GM18505 (cell line): ENCODE results near the gene SCD.
A peak's percentile ranks its signal among the peaks of the same experiment; 100 is the strongest.

Experiments
- ATAC-seq: cut with Tn5 transposase; IDR thresholded peaks from one replicate; pipeline ENCODE4 v1.9.1; 2021; ENCODE audit not compliant: unreplicated experiment
- POLR2A ChIP-seq: IDR thresholded peaks from 4 replicates; pipeline ENCODE4 v1.6.1; 2011; ENCODE audit warnings: borderline replicate concordance; ENCODE audit not compliant: insufficient read depth, insufficient read length; ENCODE audit errors: extremely low read depth

Gene SCD

GRCh38 chr10:100327718-100328009, 19.4 kb upstream of the SCD start:
- TF ChIP-seq POLR2A = no peak
- ATAC-seq = no peak

- ATAC-seq = no peak
- TF ChIP-seq POLR2A = no peak
These were observed 18.8 kb upstream of the SCD start for GRCh38 chr10:100328198-100328597.

GRCh38 chr10:100330079-100330478, 17.0 kb upstream of the SCD start, which contains the start of gene PKD2L1:
PKD2L1 (minus strand) TSS chr10:100330228; CDS start chr10:100330103, 125 bp downstream.
- TF ChIP-seq POLR2A = no peak
- no peak for ATAC-seq

- no peak for TF ChIP-seq POLR2A
- no peak for ATAC-seq
These were observed 13.9 kb upstream of the SCD start for GRCh38 chr10:100333106-100333505.

- no peak for ATAC-seq
These were observed 13.2 kb upstream of the SCD start for GRCh38 chr10:100333661-100334440.

GRCh38 chr10:100334762-100335161, 12.3 kb upstream of the SCD start:
- no peak for TF ChIP-seq POLR2A
- no peak for ATAC-seq

More at GRCh38 chr10:100333661-100334440, 13.2 kb upstream of the SCD start:
- TF ChIP-seq POLR2A = no peak

- no peak for TF ChIP-seq POLR2A
- no peak for ATAC-seq
These were observed 8.5 kb upstream of the SCD start for GRCh38 chr10:100338434-100339036.

GRCh38 chr10:100339236-100339635, 7.8 kb upstream of the SCD start:
- ATAC-seq = peak; percentile 45
- no peak for TF ChIP-seq POLR2A

- ATAC-seq = no peak
- TF ChIP-seq POLR2A = no peak
These were observed 5.8 kb upstream of the SCD start for GRCh38 chr10:100340948-100341847.

GRCh38 chr10:100341953-100342626, 4.9 kb upstream of the SCD start:
- ATAC-seq = no peak
- no peak for TF ChIP-seq POLR2A

- no peak for TF ChIP-seq POLR2A
- no peak for ATAC-seq
These were observed 4.4 kb upstream of the SCD start for GRCh38 chr10:100342627-100342972.

- no peak for TF ChIP-seq POLR2A
- no peak for ATAC-seq
These were observed 2.7 kb upstream of the SCD start for GRCh38 chr10:100344241-100344788.
